HepG2 (cell line): ENCODE results near the gene CMTM1. TPM values are rescaled to one million over a fixed set of nuclear protein-coding genes. Genes with fewer than 3 reads are reported as not detected.

Experiments
- EEA1 ChIP-seq: sonication (generic); formaldehyde crosslinking; IDR thresholded peaks from 2 replicates; pipeline ENCODE4 v1.5.1; 2020; ENCODE audit warnings: mild to moderate bottlenecking, missing genetic modification reagents, borderline replicate concordance
- ESRRA ChIP-seq: sonication (generic); formaldehyde crosslinking; IDR thresholded peaks from 2 replicates; pipeline ENCODE4 v1.5.1; 2020; ENCODE audit warnings: mild to moderate bottlenecking, low read depth, missing genetic modification reagents
- FOXA3 ChIP-seq: IDR thresholded peaks from 2 replicates; pipeline ENCODE4 v1.6.1; 2016; ENCODE audit warnings: missing genetic modification reagents, missing compliant biosample characterization
- MXD1 ChIP-seq: sonication (generic); formaldehyde crosslinking; IDR thresholded peaks from 2 replicates; pipeline ENCODE4 v1.4.0; 2020; ENCODE audit warnings: mild to moderate bottlenecking, missing genetic modification reagents
- MYC ChIP-seq: sonication (generic); formaldehyde crosslinking; IDR thresholded peaks from 2 replicates; pipeline ENCODE4 v1.9.0; 2021; ENCODE audit warnings: missing genetic modification reagents, borderline replicate concordance
- NR2F6 ChIP-seq, 2 experiments: IDR thresholded peaks; 2 replicates each; pipeline ENCODE4 v1.6.1; 2016; ENCODE audit warnings: antibody characterized with exemption in 1 of 2, mild to moderate bottlenecking in 1 of 2
- SIN3A ChIP-seq: IDR thresholded peaks from 2 replicates; pipeline ENCODE4 v1.6.1; 2011; ENCODE audit warnings: low read depth, mild to moderate bottlenecking, control low read depth, low read length, borderline replicate concordance
- SNRNP70 ChIP-seq: fragments of 200-400 bp; formaldehyde crosslinking; IDR thresholded peaks from 2 replicates; pipeline ENCODE4 v1.6.1; 2017; ENCODE audit warnings: mild to moderate bottlenecking, low read depth, low read length, moderate library complexity
- ZFX ChIP-seq: sonication (generic); formaldehyde crosslinking; IDR thresholded peaks from 2 replicates; pipeline ENCODE4 v1.4.0; 2020; ENCODE audit warnings: mild to moderate bottlenecking, low read depth, missing genetic modification reagents, moderate library complexity
- ZNF256 ChIP-seq: sonication (generic); formaldehyde crosslinking; conservative IDR thresholded peaks from 2 replicates; pipeline ENCODE4 v1.4.0; 2020; ENCODE audit warnings: missing genetic modification reagents
- ZNF263 ChIP-seq: sonication (generic); formaldehyde crosslinking; IDR thresholded peaks from 2 replicates; pipeline ENCODE4 v1.4.0; 2020; ENCODE audit warnings: missing genetic modification reagents
- ZNF281 ChIP-seq: sonication (generic); formaldehyde crosslinking; IDR thresholded peaks from 2 replicates; pipeline ENCODE4 v1.4.0; 2020; ENCODE audit warnings: missing genetic modification reagents, borderline replicate concordance
- ZNF556 ChIP-seq: sonication (generic); formaldehyde crosslinking; IDR thresholded peaks from 2 replicates; pipeline ENCODE4 v1.4.0; 2020; ENCODE audit warnings: mild to moderate bottlenecking, missing genetic modification reagents, borderline replicate concordance
- ZNF777 ChIP-seq: sonication (generic); formaldehyde crosslinking; IDR thresholded peaks from 2 replicates; pipeline ENCODE4 v1.4.0; 2020; ENCODE audit warnings: missing genetic modification reagents
- polyA plus RNA-seq, 8 experiments: library from polyadenylated mRNA; depleted of rRNA in 3 of 8; stranded (reverse) in 7 of 8; unstranded in 1 of 8; fragments of >200 nt; fragmentation: Illumina TruSeq in 4 of 8; extraction: Trizol in 4 of 8; gene quantifications; 2 replicates each; pipeline versions ENCODE4 v1.2.1 to v1.2.3, GENCODE V29; 2011 to 2016; ENCODE audit warnings: low read depth in 4 of 8, missing spikeins in 1 of 8, mixed read lengths in 1 of 8; ENCODE audit not compliant: insufficient read depth in 1 of 8
- total RNA-seq, 5 experiments: library from RNA; depleted of rRNA; stranded (reverse); fragments of >200 nt; fragmentation: Illumina TruSeq; extraction: Trizol; gene quantifications; 2 replicates each; pipeline ENCODE4 v1.2.3, GENCODE V29; 2016; ENCODE audit warnings: low read depth in 1 of 5
- TF ChIP-seq, protein P1 (sequence below): sonication (generic); formaldehyde crosslinking; IDR thresholded peaks from 2 replicates; pipeline ENCODE4 v1.5.0; 2020; ENCODE audit warnings: missing genetic modification reagents, mild to moderate bottlenecking, borderline replicate concordance
- TF ChIP-seq, protein P2 (sequence below): sonication (generic); formaldehyde crosslinking; IDR thresholded peaks from 2 replicates; pipeline ENCODE4 v1.4.0; 2020; ENCODE audit warnings: missing genetic modification reagents, borderline replicate concordance

The CMTM1 gene
- total and polyA plus RNA-seq, 2 of the 13 experiments (the other 11 are each of a cell fraction or from before 2014, with no cell fraction given): 1.7 to 2.9 TPM

- TF ChIP-seq EEA1 (CRISPR knock-in tag) (0 out of 2 replicates have a peak, but pooled peaks have one; percentile 49), MYC (CRISPR knock-in tag) (peak; percentile 97; the same call in 1 of the 2 replicates), ZNF777 (peak; percentile 34; the same call in 1 of the 2 replicates), ZFX (peak; percentile 80), MXD1 (no peak; the same call in 1 of the 2 replicates), ZNF281 (CRISPR knock-in tag) (peak; percentile 84), FOXA3 (peak; percentile 96), SIN3A (peak; percentile 95; the same call in 1 of the 2 replicates), SNRNP70 (no peak), ZNF556 (CRISPR knock-in tag) (peak; percentile 80; the same call in 1 of the 2 replicates), NR2F6 (IDR thresholded peaks at IDR 0.05) (peak; percentile 81), NR2F6 (CRISPR knock-in tag; IDR thresholded peaks at IDR 0.05) (peak; percentile 90), ZNF263 (CRISPR knock-in tag) (peak; percentile 17; the same call in 1 of the 2 replicates), ESRRA (CRISPR knock-in tag) (peak; percentile 84), ZNF256 (peak; percentile 72)
- TF ChIP-seq, protein P1, sequence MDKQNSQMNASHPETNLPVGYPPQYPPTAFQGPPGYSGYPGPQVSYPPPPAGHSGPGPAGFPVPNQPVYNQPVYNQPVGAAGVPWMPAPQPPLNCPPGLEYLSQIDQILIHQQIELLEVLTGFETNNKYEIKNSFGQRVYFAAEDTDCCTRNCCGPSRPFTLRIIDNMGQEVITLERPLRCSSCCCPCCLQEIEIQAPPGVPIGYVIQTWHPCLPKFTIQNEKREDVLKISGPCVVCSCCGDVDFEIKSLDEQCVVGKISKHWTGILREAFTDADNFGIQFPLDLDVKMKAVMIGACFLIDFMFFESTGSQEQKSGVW (CRISPR knock-in tag): no peak
- TF ChIP-seq, protein P2, sequence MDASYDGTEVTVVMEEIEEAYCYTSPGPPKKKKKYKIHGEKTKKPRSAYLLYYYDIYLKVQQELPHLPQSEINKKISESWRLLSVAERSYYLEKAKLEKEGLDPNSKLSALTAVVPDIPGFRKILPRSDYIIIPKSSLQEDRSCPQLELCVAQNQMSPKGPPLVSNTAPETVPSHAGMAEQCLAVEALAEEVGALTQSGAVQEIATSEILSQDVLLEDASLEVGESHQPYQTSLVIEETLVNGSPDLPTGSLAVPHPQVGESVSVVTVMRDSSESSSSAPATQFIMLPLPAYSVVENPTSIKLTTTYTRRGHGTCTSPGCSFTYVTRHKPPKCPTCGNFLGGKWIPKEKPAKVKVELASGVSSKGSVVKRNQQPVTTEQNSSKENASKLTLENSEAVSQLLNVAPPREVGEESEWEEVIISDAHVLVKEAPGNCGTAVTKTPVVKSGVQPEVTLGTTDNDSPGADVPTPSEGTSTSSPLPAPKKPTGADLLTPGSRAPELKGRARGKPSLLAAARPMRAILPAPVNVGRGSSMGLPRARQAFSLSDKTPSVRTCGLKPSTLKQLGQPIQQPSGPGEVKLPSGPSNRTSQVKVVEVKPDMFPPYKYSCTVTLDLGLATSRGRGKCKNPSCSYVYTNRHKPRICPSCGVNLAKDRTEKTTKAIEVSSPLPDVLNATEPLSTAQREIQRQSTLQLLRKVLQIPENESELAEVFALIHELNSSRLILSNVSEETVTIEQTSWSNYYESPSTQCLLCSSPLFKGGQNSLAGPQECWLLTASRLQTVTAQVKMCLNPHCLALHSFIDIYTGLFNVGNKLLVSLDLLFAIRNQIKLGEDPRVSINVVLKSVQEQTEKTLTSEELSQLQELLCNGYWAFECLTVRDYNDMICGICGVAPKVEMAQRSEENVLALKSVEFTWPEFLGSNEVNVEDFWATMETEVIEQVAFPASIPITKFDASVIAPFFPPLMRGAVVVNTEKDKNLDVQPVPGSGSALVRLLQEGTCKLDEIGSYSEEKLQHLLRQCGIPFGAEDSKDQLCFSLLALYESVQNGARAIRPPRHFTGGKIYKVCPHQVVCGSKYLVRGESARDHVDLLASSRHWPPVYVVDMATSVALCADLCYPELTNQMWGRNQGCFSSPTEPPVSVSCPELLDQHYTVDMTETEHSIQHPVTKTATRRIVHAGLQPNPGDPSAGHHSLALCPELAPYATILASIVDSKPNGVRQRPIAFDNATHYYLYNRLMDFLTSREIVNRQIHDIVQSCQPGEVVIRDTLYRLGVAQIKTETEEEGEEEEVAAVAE: peak; percentile 91; the same call in 1 of the 2 replicates
These were observed 49.2 kb upstream of the CMTM1 start (continued) for GRCh38 chr16:66516808-66517585.
